LNCAP (cell line): Measurements from ENCODE around the gene SMARCB1.

Experiments used
- TF ChIP-seq, protein P1 (sequence below): fragments of 450-650 bp; IDR thresholded peaks from 2 replicates; pipeline ENCODE4 v1.5.1; 2017; ENCODE audit warnings: mild to moderate bottlenecking

SMARCB1 gene

GRCh38 chr22:23832226-23833016 is 45.7 kb downstream of the SMARCB1 start:
- TF ChIP-seq, protein P1, sequence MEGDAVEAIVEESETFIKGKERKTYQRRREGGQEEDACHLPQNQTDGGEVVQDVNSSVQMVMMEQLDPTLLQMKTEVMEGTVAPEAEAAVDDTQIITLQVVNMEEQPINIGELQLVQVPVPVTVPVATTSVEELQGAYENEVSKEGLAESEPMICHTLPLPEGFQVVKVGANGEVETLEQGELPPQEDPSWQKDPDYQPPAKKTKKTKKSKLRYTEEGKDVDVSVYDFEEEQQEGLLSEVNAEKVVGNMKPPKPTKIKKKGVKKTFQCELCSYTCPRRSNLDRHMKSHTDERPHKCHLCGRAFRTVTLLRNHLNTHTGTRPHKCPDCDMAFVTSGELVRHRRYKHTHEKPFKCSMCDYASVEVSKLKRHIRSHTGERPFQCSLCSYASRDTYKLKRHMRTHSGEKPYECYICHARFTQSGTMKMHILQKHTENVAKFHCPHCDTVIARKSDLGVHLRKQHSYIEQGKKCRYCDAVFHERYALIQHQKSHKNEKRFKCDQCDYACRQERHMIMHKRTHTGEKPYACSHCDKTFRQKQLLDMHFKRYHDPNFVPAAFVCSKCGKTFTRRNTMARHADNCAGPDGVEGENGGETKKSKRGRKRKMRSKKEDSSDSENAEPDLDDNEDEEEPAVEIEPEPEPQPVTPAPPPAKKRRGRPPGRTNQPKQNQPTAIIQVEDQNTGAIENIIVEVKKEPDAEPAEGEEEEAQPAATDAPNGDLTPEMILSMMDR: no peak

- TF ChIP-seq, protein P1: no peak
Measured at GRCh38 chr22:23833017-23833751, 46.4 kb downstream of the SMARCB1 start.

DNA sequence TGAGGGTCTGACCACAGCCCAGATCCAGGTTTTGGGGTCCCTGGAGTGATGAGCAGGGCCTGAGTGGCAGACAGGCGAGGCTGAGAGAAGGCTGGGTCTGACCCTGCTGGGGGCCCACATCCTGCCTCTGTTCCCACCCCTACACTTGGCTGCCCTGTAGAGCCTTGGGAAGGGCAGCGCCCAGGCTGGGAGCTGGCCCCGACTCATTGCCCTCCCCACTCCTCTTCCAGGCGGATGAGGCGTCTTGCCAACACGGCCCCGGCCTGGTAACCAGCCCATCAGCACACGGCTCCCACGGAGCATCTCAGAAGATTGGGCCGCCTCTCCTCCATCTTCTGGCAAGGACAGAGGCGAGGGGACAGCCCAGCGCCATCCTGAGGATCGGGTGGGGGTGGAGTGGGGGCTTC is 47.1 kb downstream of the SMARCB1 start:
- TF ChIP-seq, protein P1: no peak

DNA sequence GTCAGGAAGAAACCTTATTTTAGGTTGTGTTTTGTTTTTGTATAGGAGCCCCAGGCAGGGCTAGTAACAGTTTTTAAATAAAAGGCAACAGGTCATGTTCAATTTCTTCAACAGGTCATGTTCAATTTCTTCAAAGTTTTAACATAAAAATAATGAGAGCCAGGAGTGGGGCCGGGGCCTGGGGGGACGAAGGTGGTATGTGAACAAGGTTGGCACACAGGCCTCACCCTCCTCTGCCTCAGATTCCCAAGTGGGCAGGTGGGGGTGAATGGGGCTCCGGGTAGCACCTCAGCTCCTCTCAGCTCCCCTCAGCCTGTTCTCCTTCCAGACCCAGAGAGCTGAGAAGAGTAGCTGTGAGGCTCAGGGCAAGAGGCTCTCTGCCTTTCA is 47.6 kb downstream of the SMARCB1 start:
- TF ChIP-seq, protein P1: no peak

DNA sequence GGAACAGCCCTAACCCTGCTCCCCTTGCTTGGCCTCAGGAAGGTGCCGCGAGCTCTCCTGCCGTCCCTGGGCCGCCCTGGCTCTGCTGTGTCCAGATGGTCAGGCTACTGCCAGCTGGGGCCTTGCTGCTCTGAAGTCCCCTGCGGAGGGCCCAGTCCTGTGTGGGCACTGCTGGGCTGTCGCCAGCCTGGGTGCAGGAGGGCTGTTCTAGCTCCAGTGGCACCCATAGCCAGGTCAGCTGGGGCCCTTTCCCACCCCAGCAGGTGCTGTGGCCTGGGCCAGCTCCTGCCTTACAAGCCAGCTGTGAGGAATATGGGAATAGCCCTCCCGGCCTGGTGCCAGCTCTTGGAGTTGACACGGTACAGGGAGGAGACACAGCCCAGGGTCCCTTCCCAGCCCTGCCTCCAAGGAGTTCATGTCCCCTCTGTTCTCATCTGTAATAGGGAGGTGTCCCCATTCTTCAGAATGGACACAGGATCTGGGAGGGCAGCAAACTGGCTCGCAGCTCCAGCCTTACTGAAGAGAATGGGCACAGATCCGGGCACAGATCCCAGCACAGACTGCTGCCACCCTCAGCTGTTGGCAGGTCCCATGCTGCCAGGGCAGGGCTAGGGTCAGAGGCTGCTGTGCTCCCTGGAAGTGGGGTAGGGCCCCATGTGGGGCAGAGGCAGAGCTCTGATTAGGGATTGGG is 48.2 kb downstream of the SMARCB1 start:
- TF ChIP-seq, protein P1: no peak

GRCh38 chr22:23835484-23836144 is 48.8 kb downstream of the SMARCB1 start:
- TF ChIP-seq, protein P1: no peak

GRCh38 chr22:23836281-23836680 is 49.5 kb downstream of the SMARCB1 start:
- TF ChIP-seq, protein P1: no peak
